ENCODE data around the gene EMID1.

GRCh38 chr22:29163808-29164207, 41.9 kb upstream of the EMID1 start:
- TF ChIP-seq CTCF (conservative IDR thresholded peaks at IDR 0.05) (no peak), EZH2 (IDR thresholded peaks at IDR 0.05; ENCODE audit: low read depth) (no peak)

Measured in PC-9 (cell line).